GF-D8 (cell line): ENCODE measurements around the gene CXCR4.

Experiments used
- DNase-seq: peaks from one replicate; lab custom pipeline; 2025; lab: John Stamatoyannopoulos, UW

Gene CXCR4

DNA sequence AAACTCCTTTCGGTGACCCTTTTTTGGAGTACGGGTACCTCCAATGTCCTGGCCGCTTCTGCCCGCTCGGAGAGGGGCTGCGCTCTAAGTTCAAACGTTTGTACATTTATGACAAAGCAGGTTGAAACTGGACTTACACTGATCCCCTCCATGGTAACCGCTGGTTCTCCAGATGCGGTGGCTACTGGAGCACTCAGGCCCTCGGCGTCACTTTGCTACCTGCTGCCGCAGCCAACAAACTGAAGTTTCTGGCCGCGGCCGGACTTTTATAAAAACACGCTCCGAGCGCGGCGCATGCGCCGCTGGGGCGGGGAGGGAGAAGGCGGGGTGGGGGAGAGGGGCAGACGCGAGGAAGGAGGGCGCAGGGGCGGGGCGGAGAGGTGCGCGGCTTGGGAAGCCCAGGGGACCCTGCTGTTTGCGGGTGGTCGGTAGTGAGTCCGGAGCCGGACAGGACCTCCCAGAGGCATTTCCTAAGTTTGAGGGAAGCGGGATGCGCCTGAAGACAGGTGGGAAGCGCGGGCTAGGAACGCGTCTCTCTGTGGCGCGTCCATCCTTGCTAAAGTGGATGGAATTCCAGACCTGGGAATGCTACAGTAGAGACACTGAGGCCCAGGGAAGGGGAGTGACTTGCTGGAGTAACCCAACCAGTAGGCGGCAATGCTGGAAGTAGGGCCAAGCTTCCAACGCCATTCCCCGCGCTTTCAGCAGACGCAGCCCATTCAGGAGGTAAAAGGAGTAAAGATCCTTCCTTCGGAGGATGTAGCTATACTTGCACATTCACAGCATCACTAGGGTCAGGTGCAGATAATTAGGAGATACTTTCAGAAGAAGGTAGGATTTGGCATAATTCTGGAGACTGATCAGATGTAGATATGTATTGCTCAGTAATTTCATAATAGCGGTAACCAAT is at the start of gene CXCR4:
Gene CXCR4, minus strand, starts transcription at position 241 of the 910 bp plus-strand sequence. Its CDS starts 89 bp downstream, at position 152.
- peak; percentile 37 for DNase-seq

GRCh38 chr2:136164280-136164776 is 46.4 kb upstream of the CXCR4 start:
- no peak for DNase-seq

DNA sequence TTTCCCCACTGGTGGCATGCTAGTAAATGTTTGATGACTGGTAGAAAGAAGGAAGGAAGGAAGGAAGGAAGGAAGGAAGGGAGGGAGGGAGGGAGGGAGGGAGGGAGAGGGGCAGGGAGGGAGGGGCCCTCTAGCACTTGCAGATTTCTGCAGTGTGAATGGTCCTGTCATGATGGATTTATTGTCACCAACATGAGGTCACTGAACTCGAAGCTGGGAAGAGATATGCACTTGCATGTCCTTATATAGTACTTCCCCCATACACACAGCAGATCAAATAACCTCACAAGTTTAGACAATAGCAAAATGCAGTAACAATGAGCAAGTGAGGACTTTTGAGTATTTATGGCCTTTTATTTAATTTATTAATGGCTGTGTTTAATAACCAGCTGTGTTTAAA is 44.5 kb upstream of the CXCR4 start:
- DNase-seq, result no peak

DNA sequence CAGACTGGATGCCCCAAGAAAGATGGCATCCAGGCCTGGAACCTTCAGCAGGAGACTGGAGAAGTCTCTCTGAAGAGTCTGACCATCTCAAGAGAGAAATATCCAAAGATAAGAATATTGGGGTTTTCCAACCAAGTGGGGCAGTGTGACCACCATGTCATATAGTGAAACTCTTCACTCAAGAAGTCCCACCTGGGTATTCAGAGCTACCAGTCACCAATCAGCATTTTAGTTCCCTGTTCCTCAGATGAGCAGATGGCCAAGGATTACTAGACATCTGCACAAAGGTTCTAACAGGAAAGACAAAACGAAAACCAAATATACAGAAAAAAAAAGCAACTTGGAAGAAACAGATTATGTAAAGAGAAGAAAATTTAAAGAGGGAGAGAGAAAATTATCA is 38.5 kb upstream of the CXCR4 start:
- no peak for DNase-seq

DNA sequence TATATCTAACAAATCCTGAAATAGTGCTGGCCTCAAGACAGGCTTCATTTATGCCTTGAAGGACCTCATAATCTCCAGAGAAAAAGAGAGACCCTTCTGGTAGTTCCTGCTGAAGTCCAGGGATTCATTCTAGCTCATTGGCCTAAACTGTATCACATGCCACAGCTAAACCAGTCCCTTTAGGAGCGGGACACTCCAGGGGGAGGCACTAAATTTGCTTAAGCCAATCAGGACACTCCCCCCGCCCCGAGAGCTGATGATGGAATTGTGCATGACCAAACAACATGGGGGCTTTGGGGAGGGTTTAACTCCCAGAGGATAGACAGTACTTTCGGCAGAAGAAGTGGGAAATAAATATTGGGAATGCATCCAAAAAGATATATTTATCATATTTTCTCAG is 36.4 kb upstream of the CXCR4 start:
- no peak for DNase-seq

DNA sequence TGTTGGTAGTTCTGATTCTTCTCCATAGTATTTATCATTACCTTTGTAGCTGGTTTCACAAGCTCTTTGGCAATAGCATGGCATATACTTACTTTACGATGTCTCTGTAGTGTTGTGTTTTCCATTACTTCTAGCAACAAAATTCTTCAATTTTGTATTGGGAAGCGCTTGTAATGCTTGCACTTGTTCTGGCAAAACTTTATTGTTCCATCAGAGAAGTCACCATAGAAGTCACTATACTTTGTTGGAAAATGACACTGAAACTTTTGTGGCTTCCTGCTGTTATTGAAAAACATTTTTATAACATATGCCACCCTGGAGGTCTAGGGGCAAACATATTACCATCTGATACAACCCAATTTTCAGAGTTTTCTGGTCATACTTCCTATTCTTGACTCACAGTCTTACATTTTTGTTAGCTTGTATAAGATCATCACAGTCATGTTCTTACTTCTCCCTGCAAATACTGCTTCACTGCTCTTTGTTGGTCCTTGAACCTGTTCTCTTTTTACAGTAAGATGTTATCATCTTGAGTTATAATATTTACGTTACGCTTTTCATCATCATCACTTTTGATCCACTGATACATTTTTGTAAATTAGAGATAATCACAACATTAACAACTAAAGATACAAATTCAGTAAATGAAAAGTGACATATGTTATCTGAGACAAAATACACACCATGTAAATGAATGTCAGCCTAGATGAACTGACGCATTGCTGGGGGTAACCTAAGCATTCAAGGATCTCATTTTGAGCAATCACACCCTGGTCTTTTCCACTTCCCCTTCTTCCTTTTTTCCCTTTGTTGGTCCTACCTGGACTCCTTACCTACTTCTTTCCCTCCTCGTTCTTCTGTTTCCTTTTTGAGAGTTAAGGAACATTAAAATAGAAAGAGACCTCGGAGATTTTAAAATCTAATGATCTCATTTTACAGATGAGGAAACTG is 33.3 kb upstream of the CXCR4 start:
- no peak for DNase-seq

GRCh38 chr2:136149011-136149410 is 31.1 kb upstream of the CXCR4 start:
- no peak for DNase-seq

- no peak for DNase-seq
Measured at GRCh38 chr2:136146564-136146963, 28.6 kb upstream of the CXCR4 start.

DNA sequence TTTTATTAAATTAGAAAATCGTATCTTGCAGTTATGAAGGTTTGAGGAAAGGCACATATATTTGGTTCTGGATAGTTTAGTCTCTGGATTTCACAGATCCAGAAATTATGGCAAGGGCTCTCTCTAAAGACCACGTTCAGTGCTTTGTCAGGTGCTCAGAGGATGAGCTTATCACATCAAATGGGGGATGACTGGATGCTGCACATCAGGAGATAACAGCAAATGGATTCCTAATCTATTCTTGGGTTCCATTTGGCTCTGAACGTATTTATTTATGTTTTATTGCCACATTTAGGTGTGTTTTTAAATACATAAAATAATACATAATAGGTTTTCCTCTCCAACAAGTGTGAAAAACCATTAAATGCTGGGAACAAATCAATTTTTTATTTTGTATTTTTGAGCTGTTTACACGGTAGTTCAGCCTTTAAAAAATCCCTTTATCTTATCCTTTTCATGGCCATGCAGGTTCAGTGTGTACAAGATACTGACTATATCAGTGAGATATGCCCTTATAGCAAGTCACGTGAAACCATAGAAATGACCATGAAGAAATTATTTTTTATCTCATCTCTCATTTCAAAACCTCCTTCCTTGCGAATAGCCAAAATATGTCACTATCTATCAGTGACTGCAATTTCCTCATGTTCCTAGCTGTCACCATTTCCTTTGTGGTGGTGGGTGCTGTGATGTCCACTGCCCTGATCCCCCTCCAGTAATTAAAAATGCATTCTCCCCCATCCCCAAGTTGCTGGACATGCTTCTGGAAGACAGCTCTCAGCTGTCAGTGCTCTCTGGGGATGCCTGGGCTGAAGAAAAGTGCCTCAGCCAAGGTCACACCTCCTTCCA is 25.9 kb upstream of the CXCR4 start:
- DNase-seq, result peak; percentile 76

GRCh38 chr2:136141510-136142149 is 23.7 kb upstream of the CXCR4 start:
- DNase-seq, result peak; percentile 75

DNA sequence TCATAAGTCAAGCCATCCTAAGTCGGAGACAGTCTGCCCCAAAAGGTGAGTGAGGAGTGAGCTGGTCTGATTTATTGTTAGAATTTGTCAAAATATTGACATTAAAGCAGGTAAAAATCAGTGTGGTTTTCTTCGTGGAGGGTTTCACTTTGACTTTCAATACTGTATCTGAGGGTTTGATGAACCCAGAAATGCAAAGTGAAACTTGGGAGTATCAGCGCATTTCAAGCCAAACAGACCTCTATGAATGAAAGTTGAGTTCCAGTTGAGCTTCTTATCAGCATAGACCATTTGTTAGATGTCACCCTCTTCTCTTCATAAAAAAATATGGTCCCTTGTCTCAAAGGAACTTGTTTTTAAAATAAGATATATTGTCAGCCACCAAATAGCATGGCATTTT is 21.7 kb upstream of the CXCR4 start:
- no peak for DNase-seq

- no peak for DNase-seq
Measured at GRCh38 chr2:136137982-136138381, 20.0 kb upstream of the CXCR4 start.

GRCh38 chr2:136136931-136137330 is 19.0 kb upstream of the CXCR4 start:
- no peak for DNase-seq

GRCh38 chr2:136135921-136136906 is 18.3 kb upstream of the CXCR4 start:
- peak; percentile 91 for DNase-seq

DNA sequence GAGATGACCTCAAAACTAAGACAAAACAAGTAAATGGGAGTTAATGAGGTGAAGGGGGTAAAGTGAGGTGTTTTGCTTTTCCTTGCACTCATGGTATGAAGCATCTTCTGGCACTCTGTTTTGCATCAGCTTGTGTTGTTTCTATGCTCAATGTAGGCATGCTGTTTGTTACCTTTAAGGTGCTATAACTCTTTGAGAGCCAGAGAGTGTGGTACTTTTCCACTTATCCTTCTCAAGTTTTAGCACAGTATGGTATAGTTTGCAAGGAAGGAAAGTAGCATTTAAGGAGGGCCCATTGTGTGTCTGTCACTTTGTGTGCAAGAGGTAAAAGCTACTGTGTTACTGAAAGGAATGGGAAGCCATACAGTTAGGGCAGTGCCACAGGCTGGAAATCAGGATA is 17.5 kb upstream of the CXCR4 start:
- no peak for DNase-seq

DNA sequence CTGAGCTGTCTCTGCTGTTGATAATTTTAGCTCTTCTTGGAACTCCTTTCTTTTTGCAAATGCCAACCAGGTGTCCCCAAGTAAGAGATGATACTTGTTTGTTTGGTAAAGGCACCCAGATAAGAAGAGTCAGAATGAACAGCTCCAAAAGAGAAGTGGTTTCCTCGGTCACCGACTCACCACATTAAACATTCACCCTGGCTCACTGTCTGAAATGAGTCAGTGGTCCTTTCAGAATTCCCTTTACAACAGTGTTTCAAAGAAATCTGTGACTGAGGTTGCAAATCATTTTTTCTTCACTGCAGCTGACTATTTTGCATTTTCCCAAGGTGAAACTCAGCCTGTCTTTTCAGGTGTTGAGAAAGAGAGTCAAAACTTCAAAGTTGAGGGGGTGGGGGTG is 16.2 kb upstream of the CXCR4 start:
- no peak for DNase-seq

- no peak for DNase-seq
Measured at GRCh38 chr2:136133586-136133985, 15.6 kb upstream of the CXCR4 start.

DNA sequence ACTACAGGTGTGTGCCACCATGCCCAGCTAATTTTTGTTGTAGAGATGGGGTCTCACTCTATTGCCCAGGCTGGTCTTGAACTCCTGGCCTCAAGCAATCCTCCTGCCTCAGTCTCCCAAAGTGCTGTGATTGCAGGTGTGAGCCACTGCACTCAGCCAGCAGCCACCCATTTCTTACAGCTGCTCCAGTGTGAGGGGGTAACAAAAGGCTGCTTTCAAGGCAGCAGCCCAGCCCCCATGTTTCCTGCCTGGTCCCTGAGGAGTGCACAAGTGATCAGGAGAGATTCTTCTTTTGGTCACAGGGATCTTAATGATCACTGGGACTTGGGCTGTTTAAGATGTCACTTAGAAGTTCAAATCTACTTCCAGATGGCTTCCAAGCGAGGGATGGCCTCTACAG is 15.2 kb upstream of the CXCR4 start:
- DNase-seq, result no peak

- no peak for DNase-seq
Measured at GRCh38 chr2:136132825-136133155, 14.8 kb upstream of the CXCR4 start.
